ENCODE measurements around the gene SLC22A31. TPM values are rescaled to one million over a fixed set of nuclear protein-coding genes. Genes with fewer than 3 reads are reported as not detected.

Gene SLC22A31
- total and polyA plus RNA-seq, 9 of the 15 experiments (the other 6 are each of a cell fraction or from before 2014, with no cell fraction given), result 0.29 to 2.2 (median 0.47) TPM; not detected in 3

- TF ChIP-seq FUS (optimal IDR thresholded peaks at IDR 0.05; ENCODE audit: low read depth, low read length) (no peak), EZH2 (IDR thresholded peaks at IDR 0.05; ENCODE audit: borderline replicate concordance, low read depth, low read length) (no peak), HLTF (IDR thresholded peaks at IDR 0.05) (no peak), RERE (CRISPR knock-in tag; IDR thresholded peaks at IDR 0.05; ENCODE audit: borderline replicate concordance) (no peak), BACH1 (tag; IDR thresholded peaks at IDR 0.05) (no peak)
Observed at GRCh38 chr16:89152831-89153700, 47.3 kb downstream of the SLC22A31 start (continued).
